GM19452 (cell line): ENCODE results near the gene CRELD2.
A peak's percentile ranks its signal among the peaks of the same experiment; 100 is the strongest.

Source experiments
- ATAC-seq: cut with Tn5 transposase; IDR thresholded peaks from one replicate; pipeline ENCODE4 v1.9.1; 2021; ENCODE audit not compliant: unreplicated experiment

The CRELD2 gene, protein sequence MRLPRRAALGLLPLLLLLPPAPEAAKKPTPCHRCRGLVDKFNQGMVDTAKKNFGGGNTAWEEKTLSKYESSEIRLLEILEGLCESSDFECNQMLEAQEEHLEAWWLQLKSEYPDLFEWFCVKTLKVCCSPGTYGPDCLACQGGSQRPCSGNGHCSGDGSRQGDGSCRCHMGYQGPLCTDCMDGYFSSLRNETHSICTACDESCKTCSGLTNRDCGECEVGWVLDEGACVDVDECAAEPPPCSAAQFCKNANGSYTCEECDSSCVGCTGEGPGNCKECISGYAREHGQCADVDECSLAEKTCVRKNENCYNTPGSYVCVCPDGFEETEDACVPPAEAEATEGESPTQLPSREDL

DNA sequence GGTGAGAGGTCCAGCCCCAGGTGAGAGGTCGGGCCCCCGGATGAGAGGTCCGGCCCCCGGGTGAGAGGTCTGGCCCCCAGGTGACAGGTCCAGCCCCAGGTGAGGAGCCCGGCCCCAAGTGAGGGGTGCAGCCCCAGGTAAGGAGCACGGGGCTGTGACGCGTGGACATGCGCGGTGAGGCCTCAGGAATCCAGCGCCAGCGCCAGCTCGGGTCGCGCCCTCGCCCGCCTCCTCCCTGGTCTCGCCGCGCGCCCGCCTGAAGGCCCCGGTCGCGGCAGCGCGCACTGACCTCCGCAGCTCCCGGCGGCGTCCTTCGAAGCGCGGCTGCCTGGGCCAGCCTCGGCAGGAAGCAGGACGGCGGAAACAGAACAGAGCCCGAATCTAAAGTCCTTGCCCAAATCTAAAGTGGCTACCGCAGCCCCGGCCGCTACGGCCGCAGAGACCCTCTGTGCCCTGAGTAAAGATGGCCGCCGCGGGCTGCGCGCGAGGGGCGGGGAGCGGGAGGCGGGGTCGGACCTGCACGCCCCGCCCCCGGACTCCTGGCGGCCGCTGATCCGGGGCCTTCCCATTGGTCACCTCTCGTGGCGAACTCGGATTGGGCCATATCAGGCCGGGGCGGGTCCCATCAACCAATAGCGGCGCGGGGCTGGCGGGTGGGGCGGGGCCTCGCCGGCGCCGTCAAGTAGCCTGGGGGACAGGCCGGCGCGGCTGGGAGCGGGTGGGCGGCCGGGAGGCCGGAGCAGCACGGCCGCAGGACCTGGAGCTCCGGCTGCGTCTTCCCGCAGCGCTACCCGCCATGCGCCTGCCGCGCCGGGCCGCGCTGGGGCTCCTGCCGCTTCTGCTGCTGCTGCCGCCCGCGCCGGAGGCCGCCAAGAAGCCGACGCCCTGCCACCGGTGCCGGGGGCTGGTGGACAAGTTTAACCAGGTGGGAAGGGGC is at the start of gene CRELD2, which contains the start of gene ALG12:
Gene CRELD2 (plus strand): TSS at position 661 of the 937 bp plus-strand sequence. CDS start 136 bp downstream, at position 797.
Gene ALG12 (minus strand): TSS at position 465 of the 937 bp plus-strand sequence. CDS start 4,673 bp downstream, outside the sequence.
- peak; percentile 93 for ATAC-seq

- no peak for ATAC-seq
Measured at GRCh38 chr22:49869086-49869830, 49.2 kb upstream of the CRELD2 start.

DNA sequence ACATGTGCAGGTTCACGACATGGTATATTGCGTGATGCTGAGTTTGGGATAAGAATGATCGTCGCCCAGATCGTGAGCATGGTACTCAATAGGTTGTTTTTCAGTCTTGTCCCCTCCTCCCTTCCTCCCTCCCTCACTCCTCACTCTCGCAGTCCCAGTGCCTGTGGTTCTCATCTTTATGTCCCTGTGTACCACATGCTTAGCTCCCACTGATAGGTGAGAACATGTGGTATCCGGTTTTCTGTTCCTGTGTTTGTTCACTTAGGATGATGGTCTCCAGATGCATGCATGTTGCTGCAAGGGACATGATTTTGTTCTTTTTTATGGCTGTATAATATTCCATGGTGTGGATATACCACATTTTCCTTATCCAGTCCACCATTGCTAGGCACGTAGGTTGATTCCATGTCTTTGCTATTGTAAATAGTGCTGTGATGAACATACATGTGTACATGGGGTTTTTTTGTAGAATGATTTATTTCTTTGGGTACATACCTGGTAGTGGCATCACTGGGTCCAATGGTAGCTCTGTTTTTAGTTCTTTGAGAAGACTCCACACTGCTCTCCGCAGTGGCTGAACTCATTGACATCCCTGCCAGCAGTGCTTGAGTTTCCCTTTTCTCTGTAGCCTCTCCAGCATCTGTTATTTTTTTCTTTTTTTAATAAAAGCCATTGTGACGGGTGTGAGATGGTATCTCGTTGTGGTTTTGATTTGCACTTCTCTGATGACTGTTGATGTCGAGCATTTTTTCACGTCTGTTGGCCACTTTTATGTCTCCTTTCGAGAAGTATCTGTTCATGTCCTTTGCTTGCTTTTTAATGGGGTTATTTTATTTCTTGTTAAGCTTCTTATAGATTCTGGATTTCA is 48.4 kb upstream of the CRELD2 start:
- no peak for ATAC-seq

DNA sequence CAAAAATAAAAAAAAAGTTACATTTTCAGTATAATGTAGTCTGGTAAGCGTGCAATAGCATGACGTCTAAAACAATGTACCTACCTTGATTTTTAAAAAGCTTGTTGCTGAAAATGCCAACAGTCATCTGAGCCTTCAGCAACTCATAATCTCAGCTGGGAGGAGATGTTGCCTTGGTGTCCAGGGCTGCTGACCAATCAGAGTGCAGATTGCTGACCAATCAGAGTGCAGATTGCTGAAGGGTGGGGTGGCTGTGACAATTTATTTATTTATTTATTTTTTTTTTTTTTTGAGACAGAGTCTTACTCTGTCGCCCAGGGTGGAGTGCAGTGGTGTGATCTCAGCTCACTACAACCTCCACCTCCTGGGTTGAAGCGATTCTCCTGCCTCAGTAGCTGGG is 47.0 kb upstream of the CRELD2 start:
- ATAC-seq = no peak

DNA sequence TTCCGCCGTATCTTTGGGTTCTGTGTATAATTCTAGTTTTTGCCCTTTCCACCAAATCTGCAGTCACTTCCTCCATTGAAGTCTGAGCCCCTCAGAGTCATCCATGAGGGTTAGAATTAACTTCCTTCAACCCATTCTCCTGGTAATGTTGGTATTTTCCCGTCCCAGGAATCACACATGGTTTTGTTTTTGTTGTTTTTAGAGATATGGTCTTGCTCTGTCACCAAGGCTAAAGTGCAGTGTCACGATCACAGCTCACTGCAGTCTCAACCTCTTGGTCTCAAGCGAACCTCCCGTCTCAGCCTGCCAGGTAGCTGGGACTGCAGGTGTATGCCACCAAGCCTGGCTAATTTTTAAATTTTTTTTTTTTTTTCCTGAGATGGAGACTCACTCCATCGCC is 46.1 kb upstream of the CRELD2 start:
- ATAC-seq = no peak

DNA sequence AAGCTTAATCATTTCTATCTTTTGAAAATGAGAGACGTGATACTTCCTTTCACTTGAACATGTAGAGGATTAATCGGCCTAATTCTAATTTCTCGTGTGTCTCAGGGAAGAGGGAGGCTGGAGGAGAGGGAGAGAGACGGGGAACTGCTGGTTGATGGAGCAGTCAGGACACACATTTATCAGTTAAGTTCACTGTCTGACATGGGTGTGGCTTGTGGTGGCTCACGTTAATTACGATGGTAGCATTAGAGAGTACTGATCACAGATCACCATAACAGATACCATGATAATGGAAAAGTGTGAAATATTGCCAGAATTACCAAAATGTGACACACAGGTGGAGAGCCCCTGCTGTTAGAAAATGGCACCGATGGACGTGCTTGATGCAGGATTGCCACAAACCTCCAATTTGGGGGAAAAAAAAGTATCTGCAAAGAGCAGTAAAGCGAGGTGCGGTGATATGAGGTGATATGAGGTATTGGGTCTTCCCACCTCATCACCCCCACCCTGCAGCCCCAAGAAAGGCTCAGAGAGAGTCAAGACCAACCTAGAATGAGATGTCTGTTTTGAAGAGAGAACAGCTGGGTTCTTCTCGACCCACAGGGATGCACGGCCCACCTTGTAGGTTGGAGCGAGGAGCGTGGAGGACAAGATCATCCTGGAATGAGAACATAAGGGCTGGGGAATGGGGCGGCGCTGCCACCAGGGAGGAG is 45.0 kb upstream of the CRELD2 start:
- ATAC-seq = no peak

DNA sequence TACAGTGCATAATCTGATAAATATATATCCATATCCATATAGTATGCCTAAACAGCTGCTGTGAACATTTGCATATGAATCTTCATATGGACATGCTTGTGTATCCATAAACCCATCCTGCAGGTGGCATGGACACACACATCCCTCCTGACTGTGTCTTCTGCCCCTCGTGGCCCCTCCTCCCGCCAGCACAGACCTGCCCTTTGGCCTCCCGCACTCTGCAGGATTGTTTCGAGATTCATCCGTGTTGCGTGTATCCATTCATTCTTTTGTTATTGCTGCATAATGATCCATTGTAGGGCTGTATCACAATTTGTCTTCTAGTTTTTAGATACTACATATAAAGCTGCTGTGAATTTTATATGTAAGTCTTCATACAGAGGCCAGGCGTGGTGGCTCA is 40.8 kb upstream of the CRELD2 start:
- ATAC-seq = no peak

GRCh38 chr22:49878206-49878605 is 40.2 kb upstream of the CRELD2 start:
- ATAC-seq = no peak

DNA sequence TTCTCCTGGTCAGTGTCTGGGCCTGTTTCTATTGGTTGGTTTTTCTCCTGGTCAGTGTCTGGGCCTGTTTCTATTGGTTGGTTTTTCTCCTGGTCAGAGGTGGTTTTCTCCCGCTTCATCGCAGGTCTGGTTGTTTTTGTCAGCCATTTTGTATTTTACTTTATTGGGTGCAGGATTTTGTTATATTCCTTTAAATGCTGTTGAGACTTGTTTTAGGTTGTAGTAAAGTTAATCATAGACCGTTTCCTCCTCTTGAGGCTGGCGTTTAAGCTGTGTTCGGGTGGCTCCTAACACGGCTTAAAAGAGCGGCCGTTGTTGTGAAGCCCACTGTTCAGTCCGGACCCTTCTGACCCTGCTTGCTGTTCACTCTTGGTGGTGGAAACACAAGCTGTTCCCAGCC is 38.6 kb upstream of the CRELD2 start:
- ATAC-seq = no peak

DNA sequence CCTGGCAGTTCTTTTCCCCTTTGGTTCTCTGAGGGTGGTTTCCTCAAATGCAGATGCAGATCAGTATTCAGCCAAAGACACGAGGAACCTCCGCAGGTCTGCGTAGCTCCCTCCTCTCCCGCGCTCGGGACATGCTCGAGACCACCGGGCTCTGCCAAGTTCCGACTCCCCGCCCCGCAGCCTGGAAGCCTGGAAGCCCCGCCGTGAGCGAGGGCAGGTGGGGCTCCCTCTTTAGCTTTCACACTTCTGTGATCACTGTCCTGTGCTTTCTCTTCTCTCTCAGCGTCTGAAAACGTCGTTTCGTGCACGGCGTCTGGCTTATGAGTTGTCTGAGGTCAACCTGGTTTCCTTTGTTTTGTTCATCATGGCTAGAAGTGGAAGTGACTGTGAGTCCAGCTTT is 38.2 kb upstream of the CRELD2 start:
- no peak for ATAC-seq

GRCh38 chr22:49881856-49882255 is 36.6 kb upstream of the CRELD2 start:
- ATAC-seq = no peak

- ATAC-seq = no peak
Measured at GRCh38 chr22:49882519-49883293, 35.7 kb upstream of the CRELD2 start.

GRCh38 chr22:49883294-49883640 is 35.2 kb upstream of the CRELD2 start:
- no peak for ATAC-seq

DNA sequence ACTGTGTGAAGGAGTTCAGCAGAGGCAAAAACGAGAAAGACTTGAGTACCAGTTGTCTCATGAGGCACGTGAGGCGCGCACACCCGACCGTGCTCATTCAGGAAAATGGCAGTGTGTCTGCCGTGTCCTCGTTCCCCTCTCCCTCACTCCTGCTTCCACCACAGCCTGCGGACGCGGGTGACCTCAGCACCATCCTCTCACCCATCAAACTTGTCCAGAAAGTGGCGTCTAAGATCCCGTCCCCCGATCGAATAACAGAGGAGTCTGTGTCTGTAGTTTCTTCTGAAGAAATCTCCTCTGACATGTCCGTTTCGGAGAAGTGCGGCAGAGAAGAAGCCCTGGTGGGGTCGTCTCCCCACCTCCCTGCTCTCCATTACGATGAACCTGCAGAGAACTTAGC is 34.4 kb upstream of the CRELD2 start:
- no peak for ATAC-seq

GRCh38 chr22:49884503-49885260 is 33.8 kb upstream of the CRELD2 start:
- no peak for ATAC-seq

DNA sequence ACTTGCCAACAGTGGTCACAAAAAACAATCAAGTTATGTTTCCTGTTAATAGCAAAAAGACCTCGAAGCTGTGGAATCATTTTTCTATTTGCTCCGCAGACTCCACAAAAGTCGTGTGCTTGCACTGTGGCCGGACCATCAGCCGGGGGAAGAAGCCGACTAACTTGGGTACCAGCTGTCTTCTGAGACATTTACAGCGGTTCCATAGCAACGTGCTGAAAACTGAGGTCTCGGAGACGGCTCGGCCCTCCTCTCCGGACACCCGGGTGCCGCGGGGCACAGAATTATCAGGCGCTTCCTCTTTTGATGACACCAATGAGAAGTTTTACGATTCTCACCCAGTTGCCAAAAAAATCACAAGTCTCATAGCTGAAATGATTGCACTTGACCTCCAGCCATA is 33.2 kb upstream of the CRELD2 start:
- no peak for ATAC-seq

DNA sequence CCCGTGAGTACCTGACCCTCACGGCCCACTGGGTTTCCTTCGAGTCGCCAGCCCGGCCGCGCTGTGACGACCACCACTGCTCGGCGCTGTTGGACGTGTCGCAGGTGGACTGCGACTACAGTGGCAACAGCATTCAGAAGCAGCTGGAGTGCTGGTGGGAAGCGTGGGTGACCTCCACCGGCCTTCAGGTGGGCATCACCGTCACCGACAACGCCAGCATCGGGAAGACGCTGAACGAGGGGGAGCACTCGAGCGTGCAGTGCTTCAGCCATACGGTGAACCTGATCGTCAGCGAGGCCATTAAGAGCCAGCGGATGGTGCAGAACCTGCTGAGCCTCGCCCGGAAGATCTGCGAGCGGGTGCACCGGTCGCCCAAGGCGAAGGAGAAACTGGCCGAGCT is 32.6 kb upstream of the CRELD2 start:
- no peak for ATAC-seq

DNA sequence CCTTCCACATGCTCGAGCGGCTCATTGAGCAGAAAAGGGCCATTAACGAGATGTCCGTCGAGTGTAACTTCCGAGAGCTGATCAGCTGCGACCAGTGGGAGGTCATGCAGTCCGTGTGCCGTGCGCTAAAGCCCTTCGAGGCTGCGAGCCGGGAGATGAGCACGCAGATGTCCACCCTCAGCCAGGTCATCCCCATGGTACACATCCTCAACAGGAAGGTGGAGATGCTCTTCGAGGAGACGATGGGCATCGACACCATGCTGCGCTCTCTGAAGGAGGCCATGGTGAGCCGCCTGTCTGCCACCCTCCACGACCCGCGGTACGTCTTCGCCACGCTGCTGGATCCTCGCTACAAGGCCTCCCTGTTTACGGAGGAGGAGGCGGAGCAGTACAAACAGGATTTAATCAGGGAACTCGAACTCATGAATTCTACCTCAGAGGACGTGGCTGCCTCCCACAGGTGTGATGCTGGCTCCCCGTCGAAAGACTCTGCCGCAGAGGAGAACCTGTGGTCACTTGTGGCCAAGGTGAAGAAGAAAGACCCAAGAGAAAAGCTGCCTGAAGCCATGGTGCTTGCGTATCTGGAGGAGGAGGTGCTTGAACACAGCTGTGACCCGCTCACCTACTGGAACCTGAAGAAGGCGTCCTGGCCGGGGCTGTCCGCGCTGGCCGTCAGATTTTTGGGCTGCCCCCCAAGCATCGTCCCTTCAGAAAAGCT is 31.9 kb upstream of the CRELD2 start:
- ATAC-seq = no peak
